ENCODE data around the gene ACAA1. TPM values are rescaled to one million over a fixed set of nuclear protein-coding genes. Genes with fewer than 3 reads are reported as not detected.

ACAA1 gene
- total and polyA plus RNA-seq, 10 of the 15 experiments (the other 5 are each of a cell fraction or from before 2014, with no cell fraction given) = 5.7 to 85.4 (median 60.6) TPM

GRCh38 chr3:38141173-38141951 lies 4.4 kb upstream of the ACAA1 start:
- Histone ChIP-seq H4K20me1 (ENCODE audit: control insufficient read depth, insufficient read depth) (no peaks in the 10 kb centered on the region), H3K4me3 (peak overlapping the region; percentile 98; the same call in 1 of the 2 replicates), H3K4me2 (ENCODE audit: control insufficient read depth, insufficient read depth) (peak overlapping the region; percentile 99; the same call in 1 of the 2 replicates), H3K36me3 (ENCODE audit: control insufficient read depth in 2 of 2, insufficient read depth in 2 of 2, low read length in 1 of 2) (peaks cover 0 to 15% of the 10 kb centered on the region in 2 experiments; a peak in 1 of 4 replicates), H3K27ac (ENCODE audit: control insufficient read depth, insufficient read depth) (no peak overlapping the region), H3K9me3 (replicated peaks; ENCODE audit: control insufficient read depth, insufficient read depth, low read length) (peaks cover 5% of the 10 kb centered on the region; the same call in 2 of the 3 replicates), H3K4me1 (ENCODE audit: control insufficient read depth, insufficient read depth, low read length) (peaks cover 34% of the 10 kb centered on the region), H3K9ac (ENCODE audit: control insufficient read depth, insufficient read depth, low read length) (no peak overlapping the region), H2AFZ (ENCODE audit: control insufficient read depth, low read depth, low read length) (no peak overlapping the region), H3K79me2 (ENCODE audit: control insufficient read depth, insufficient read depth, low read length) (peaks cover 49% of the 10 kb centered on the region), H3K27me3 (replicated peaks in 1 of 2; ENCODE audit: control insufficient read depth in 2 of 2, insufficient read depth in 2 of 2, low read length in 1 of 2) (no peaks in the 10 kb centered on the region)
- FAIRE-seq (no peak), DNase-seq (ENCODE audit: low read depth, low spot score) (no peak), ATAC-seq (no peak)
- ChIA-PET RAD21 (ENCODE audit: unreplicated experiment) (interaction anchor here (1.0 to 5.0 kb wide), 5 partner anchors 11 to 54 kb away, joined by 3 to 62 read pairs (median 4); partner anchors contain the start of gene OXSR1), POLR2A (interaction anchor here (1.0 to 8.8 kb wide), 4 partner anchors 13 to 55 kb away, joined by 3 to 146 read pairs (median 26); partner anchors contain the start of gene OXSR1), CTCF (interaction anchor here (0.5 to 8.2 kb wide), 7 partner anchors 8 to 203 kb away, joined by 3 to 74 read pairs (median 5); partner anchors contain the start of gene OXSR1), SMC1A (ENCODE audit: uncharacterized antibody, unreplicated experiment) (interaction anchor here (1.2 to 8.2 kb wide), 7 partner anchors 9 to 92 kb away, joined by 4 to 92 read pairs (median 5); partner anchors contain the start of gene OXSR1)
- intact Hi-C loops (cut with micrococcal nuclease; ENCODE audit: unreplicated experiment) = no loop called here
- in situ Hi-C loops (cut with MboI) = no loop called here
- peak; percentile 22; the same call in 1 of the 2 replicates for TF ChIP-seq SPI1 (IDR thresholded peaks at IDR 0.05; ENCODE audit: borderline replicate concordance, insufficient read depth, low read depth, low read length)
- no peak for TF ChIP-seq FOXM1 (IDR thresholded peaks at IDR 0.05; ENCODE audit: low read depth, low read length)
- TF ChIP-seq HDGF (IDR thresholded peaks at IDR 0.05) = no peak
- no peak for TF ChIP-seq ZSCAN29 (IDR thresholded peaks at IDR 0.05)
- no peak for TF ChIP-seq RUNX3 (IDR thresholded peaks at IDR 0.05; ENCODE audit: low read length)
- TF ChIP-seq ZNF384 (IDR thresholded peaks at IDR 0.05; ENCODE audit: borderline replicate concordance, low read depth, low read length) = no peak
- TF ChIP-seq FOS (IDR thresholded peaks at IDR 0.05; ENCODE audit: borderline replicate concordance, extremely low read depth, insufficient read length) = no peak
- no peak for TF ChIP-seq ZNF274 (IDR thresholded peaks at IDR 0.05; ENCODE audit: insufficient read depth, insufficient read length)
- no peak for TF ChIP-seq TCF12 (IDR thresholded peaks at IDR 0.05; ENCODE audit: low read depth, low read length)
- TF ChIP-seq POLR2AphosphoS5 (IDR thresholded peaks at IDR 0.05; ENCODE audit: low read length) = peak; percentile 34; the same call in 1 of the 2 replicates
- TF ChIP-seq MYB (IDR thresholded peaks at IDR 0.05; ENCODE audit: borderline replicate concordance, low read depth, low read length) = no peak
- TF ChIP-seq ASH2L (IDR thresholded peaks at IDR 0.05; ENCODE audit: borderline replicate concordance, low read depth) = no peak
- TF ChIP-seq STAT3 (IDR thresholded peaks at IDR 0.05; ENCODE audit: low read depth, low read length) = no peak
- no peak for TF ChIP-seq LARP7 (IDR thresholded peaks at IDR 0.05)
- TF ChIP-seq, protein P1, sequence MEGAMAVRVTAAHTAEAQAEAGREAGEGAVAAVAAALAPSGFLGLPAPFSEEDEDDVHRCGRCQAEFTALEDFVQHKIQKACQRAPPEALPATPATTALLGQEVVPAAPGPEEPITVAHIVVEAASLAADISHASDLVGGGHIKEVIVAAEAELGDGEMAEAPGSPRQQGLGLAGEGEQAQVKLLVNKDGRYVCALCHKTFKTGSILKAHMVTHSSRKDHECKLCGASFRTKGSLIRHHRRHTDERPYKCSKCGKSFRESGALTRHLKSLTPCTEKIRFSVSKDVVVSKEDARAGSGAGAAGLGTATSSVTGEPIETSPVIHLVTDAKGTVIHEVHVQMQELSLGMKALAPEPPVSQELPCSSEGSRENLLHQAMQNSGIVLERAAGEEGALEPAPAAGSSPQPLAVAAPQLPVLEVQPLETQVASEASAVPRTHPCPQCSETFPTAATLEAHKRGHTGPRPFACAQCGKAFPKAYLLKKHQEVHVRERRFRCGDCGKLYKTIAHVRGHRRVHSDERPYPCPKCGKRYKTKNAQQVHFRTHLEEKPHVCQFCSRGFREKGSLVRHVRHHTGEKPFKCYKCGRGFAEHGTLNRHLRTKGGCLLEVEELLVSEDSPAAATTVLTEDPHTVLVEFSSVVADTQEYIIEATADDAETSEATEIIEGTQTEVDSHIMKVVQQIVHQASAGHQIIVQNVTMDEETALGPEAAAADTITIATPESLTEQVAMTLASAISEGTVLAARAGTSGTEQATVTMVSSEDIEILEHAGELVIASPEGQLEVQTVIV (IDR thresholded peaks at IDR 0.05; ENCODE audit: borderline replicate concordance, partially characterized antibody) = no peak
- TF ChIP-seq GABPA (IDR thresholded peaks at IDR 0.05; ENCODE audit: low read depth) = no peak
- no peak for TF ChIP-seq ZZZ3 (IDR thresholded peaks at IDR 0.05; ENCODE audit: control insufficient read depth, insufficient read length, low read depth)
- WGBS (ENCODE audit: insufficient coverage, insufficient replicate concordance, low lambda C conversion rate, missing lambda C conversion rate) = 86% methylated on average over 7 of the region's 7 CpGs
- no TSS peak for BruUV-seq (replicated peaks)

All from GM12878 (cell line).